K562 (cell line): ENCODE measurements around the gene SIRT2. TPM values are rescaled to one million over a fixed set of nuclear protein-coding genes. Genes with fewer than 3 reads are reported as not detected.

ENCODE experiments used
- ARID4B ChIP-seq: sonication (generic); formaldehyde crosslinking; IDR thresholded peaks from 2 replicates; pipeline ENCODE4 v1.8.0; 2022; ENCODE audit warnings: mild to moderate bottlenecking, missing genetic modification reagents
- CREB1 ChIP-seq, 2 experiments: sonication (generic) in 1 of 2; formaldehyde crosslinking in 1 of 2; IDR thresholded peaks; 2 replicates each; pipeline versions ENCODE4 v1.6.1 to v1.8.0; 2012 to 2022; ENCODE audit warnings: inconsistent platforms in 1 of 2, mild to moderate bottlenecking in 1 of 2, missing genetic modification reagents in 1 of 2, moderate library complexity in 1 of 2
- E2F8 ChIP-seq: fragments of 450-650 bp; IDR thresholded peaks from 2 replicates; pipeline ENCODE4 v1.7.1; 2018; ENCODE audit warnings: mild to moderate bottlenecking, low read depth; ENCODE audit not compliant: partially characterized antibody
- FOXK2 ChIP-seq, 2 experiments: fragments of 450-650 bp; IDR thresholded peaks in 1 of 2; conservative IDR thresholded peaks in 1 of 2; 2 replicates each; pipeline ENCODE4 v1.6.1; 2016; ENCODE audit warnings: low read depth in 2 of 2, mild to moderate bottlenecking in 1 of 2
- HEY1 ChIP-seq: fragments of 250-450 bp; sonication (Bioruptor Pico); IDR thresholded peaks from 2 replicates; pipeline ENCODE4 v1.5.0; 2020; ENCODE audit warnings: mild to moderate bottlenecking, moderate library complexity, borderline replicate concordance
- MAZ ChIP-seq, 2 experiments: fragments of 450-650 bp in 1 of 2; sonication (generic) in 1 of 2; formaldehyde crosslinking; IDR thresholded peaks in 1 of 2; conservative IDR thresholded peaks in 1 of 2; 2 replicates each; pipeline versions ENCODE4 v1.4.0 to v1.5.0; 2020; ENCODE audit warnings: mild to moderate bottlenecking in 1 of 2, missing genetic modification reagents in 1 of 2
- MTA1 ChIP-seq: fragments of 450-650 bp; IDR thresholded peaks from 2 replicates; pipeline ENCODE4 v1.6.1; 2017; ENCODE audit warnings: borderline replicate concordance
- NCOR1 ChIP-seq: fragments of 450-650 bp; IDR thresholded peaks from 2 replicates; pipeline ENCODE4 v1.6.1; 2016; ENCODE audit warnings: mild to moderate bottlenecking, moderate library complexity
- PHF8 ChIP-seq: fragments of 200-600 bp; sonication (generic); IDR thresholded peaks from 2 replicates; pipeline ENCODE4 v1.6.1; 2012; ENCODE audit warnings: mixed run types, mild to moderate bottlenecking, inconsistent platforms, low read length, moderate library complexity, borderline replicate concordance
- PHTF2 ChIP-seq: fragments of 250-450 bp; sonication (Bioruptor Pico); IDR thresholded peaks from 2 replicates; pipeline ENCODE4 v1.5.0; 2021; ENCODE audit warnings: mild to moderate bottlenecking
- THRAP3 ChIP-seq: fragments of 450-650 bp; IDR thresholded peaks from 2 replicates; pipeline ENCODE4 v1.6.1; 2016; ENCODE audit warnings: mild to moderate bottlenecking, inconsistent platforms, borderline replicate concordance
- ZBTB2 ChIP-seq: fragments of 450-650 bp; IDR thresholded peaks from 2 replicates; pipeline ENCODE4 v1.6.1; 2016; ENCODE audit warnings: antibody characterized with exemption
- ZMIZ1 ChIP-seq, 2 experiments: fragments of 150-350 bp in 1 of 2; IDR thresholded peaks; 2 replicates each; pipeline ENCODE4 v1.6.1; 2012 to 2016; ENCODE audit warnings: low read depth in 2 of 2, low read length in 2 of 2, mild to moderate bottlenecking in 1 of 2, moderate library complexity in 1 of 2
- polyA plus RNA-seq, 8 experiments: library from polyadenylated mRNA; depleted of rRNA in 4 of 8; stranded (reverse) in 5 of 8; unstranded in 3 of 8; fragments of >200 nt; fragmentation: Nextera tagmentation in 2 of 8; fragmentation: Illumina TruSeq in 1 of 8; extraction: Ambion mirVana in 2 of 8; extraction: Trizol in 1 of 8; gene quantifications; 2 replicates each; pipeline versions ENCODE4 v1.2.1 to v1.2.3, GENCODE V29; 2011 to 2014; ENCODE audit warnings: inconsistent platforms in 1 of 8, missing spikeins in 1 of 8
- total RNA-seq, 7 experiments: library from RNA; depleted of rRNA in 6 of 7; stranded (reverse); fragments of >200 nt in 6 of 7; fragmentation: Illumina TruSeq in 2 of 7; extraction: Trizol in 2 of 7; gene quantifications; 2 replicates each; pipeline versions ENCODE4 v1.2.1 to v1.2.3, GENCODE V29; 2011 to 2021; ENCODE audit warnings: low replicate concordance in 1 of 7

The SIRT2 gene
- total and polyA plus RNA-seq, 9 of the 15 experiments (the other 6 are each of a cell fraction or from before 2014, with no cell fraction given): 2.3 to 35.2 (median 22.9) TPM

GRCh38 chr19:38849147-38849859 is 50.1 kb downstream of the SIRT2 start (continued):
- TF ChIP-seq ARID4B (CRISPR knock-in tag) (peak; percentile 45; the same call in 1 of the 2 replicates), MTA1 (no peak), THRAP3 (no peak), ZMIZ1 (IDR thresholded peaks at IDR 0.05; ENCODE audit: low read depth in 2 of 2, low read length in 2 of 2) (0 out of 4 replicates have a peak, but pooled peaks of 1 of the 2 experiments have one; percentile 27), E2F8 (peak; percentile 47), PHTF2 (CRISPR knock-in tag) (0 out of 2 replicates have a peak, but pooled peaks have one; percentile 57), FOXK2 (conservative IDR thresholded peaks at IDR 0.05 in 1 of 2, IDR thresholded peaks at IDR 0.05 in 1 of 2; ENCODE audit: low read depth in 2 of 2) (peak in 1 of 2 experiments; percentile 51; a peak in 1 of 4 replicates), NCOR1 (peak; percentile 23), CREB1 (IDR thresholded peaks at IDR 0.05) (no peak; the same call in 1 of the 2 replicates), CREB1 (CRISPR knock-in tag; IDR thresholded peaks at IDR 0.05) (no peak), MAZ (CRISPR knock-in tag; conservative IDR thresholded peaks at IDR 0.05 in 1 of 2, IDR thresholded peaks at IDR 0.05 in 1 of 2) (peak; percentile 42 to 48; a peak in 2 of 4 replicates), ZBTB2 (peak; percentile 97), PHF8 (peak; percentile 75; the same call in 1 of the 2 replicates), HEY1 (CRISPR knock-in tag) (no peak)
